HepG2 (cell line): Measurements from ENCODE around the gene YY1AP1. TPM values are rescaled to one million over a fixed set of nuclear protein-coding genes. Genes with fewer than 3 reads are reported as not detected.
"Not testable (repeated sequence)": the region's sequence is repeated elsewhere in the genome, so short reads cannot be mapped to it uniquely, and the experiment has no call there.

Experiments
- ATAC-seq: fragments of 200-7000 bp; cut with Tn5 transposase; 3 replicates; pipeline ENCODE4 v1.9.1; 2020; ENCODE audit warnings: mild to moderate bottlenecking, moderate library complexity
- BruUV-seq: library from RNA; stranded (reverse); fragments of 400-500 nt; replicated peaks from 2 replicates; lab custom pipeline; 2021; lab: Mats Ljungman, UMichigan
- CTCF ChIA-PET: fragments of 300-600 bp; formaldehyde crosslinking; extraction: SDS; loops from one replicate; lab custom pipeline; 2021; ENCODE audit warnings: low total read pairs, inconsistent platforms, low intra/inter-chr PET ratio; lab: Yijun Ruan, JAX
- POLR2A ChIA-PET: fragments of 350-600 bp; sonication (Branson Sonifier 250); formaldehyde crosslinking; loops from one replicate; lab custom pipeline; 2020; ENCODE audit warnings: antibody characterized with exemption, inconsistent platforms; lab: Yijun Ruan, JAX
- DNase-seq: peaks from one replicate; pipeline ENCODE4 v3.0.0-alpha.2; 2015; ENCODE audit warnings: low spot score
- FAIRE-seq: peaks from 3 replicates; lab custom pipeline; 2011; peaks lifted over from hg19 to GRCh38; lab: Jason Lieb, UNC
- H2AFZ ChIP-seq: one replicate; pipeline ENCODE4 v1.6.1; 2011; ENCODE audit warnings: low read length, inconsistent platforms
- H3K27ac ChIP-seq: fragments of 300-600 bp; 3 replicates; pipeline ENCODE4 v1.8.0; 2011; ENCODE audit warnings: mixed run types, mild to moderate bottlenecking, mixed read lengths, low read length, inconsistent platforms; ENCODE audit not compliant: insufficient read depth; ENCODE audit errors: extremely low read length
- H3K27me3 ChIP-seq, 2 experiments: fragments of 200-600 bp in 1 of 2; 2 replicates in 1 of 2; 3 replicates in 1 of 2; pipeline versions ENCODE4 v1.6.0 to v1.8.0; 2011; ENCODE audit warnings: low read length in 2 of 2, mild to moderate bottlenecking in 2 of 2, moderate library complexity in 2 of 2, inconsistent platforms in 1 of 2; ENCODE audit not compliant: insufficient read depth in 2 of 2, control insufficient read depth in 1 of 2
- H3K36me3 ChIP-seq, 2 experiments: fragments of 200-600 bp in 1 of 2; replicated peaks in 1 of 2; 2 replicates in 1 of 2; 3 replicates in 1 of 2; pipeline versions ENCODE4 v1.5.1 to v1.8.0; 2011; ENCODE audit warnings: low read length in 2 of 2, inconsistent platforms in 1 of 2; ENCODE audit not compliant: insufficient read depth in 2 of 2, control insufficient read depth in 1 of 2
- H3K4me1 ChIP-seq: 2 replicates; pipeline ENCODE4 v1.5.1; 2012; ENCODE audit warnings: low read length, inconsistent platforms; ENCODE audit not compliant: insufficient read depth
- H3K4me2 ChIP-seq: 2 replicates; pipeline ENCODE4 v1.6.0; 2011; ENCODE audit warnings: low read depth, low read length, inconsistent platforms
- H3K4me3 ChIP-seq, 3 experiments: fragments of 200-600 bp in 1 of 3; sonication (generic), shearing (Covaris generic) in 1 of 3; replicated peaks in 1 of 3; 2 replicates each; pipeline ENCODE4 v1.5.1; 2011 to 2016; ENCODE audit warnings: low read length in 3 of 3, inconsistent platforms in 2 of 3, low read depth in 2 of 3, mild to moderate bottlenecking in 2 of 3, control low read depth in 1 of 3, mixed read lengths in 1 of 3; ENCODE audit not compliant: insufficient read depth in 1 of 3
- H3K79me2 ChIP-seq: one replicate; pipeline ENCODE4 v1.6.1; 2011; ENCODE audit warnings: low read length, inconsistent platforms; ENCODE audit not compliant: insufficient read depth
- H3K9ac ChIP-seq: 2 replicates; pipeline ENCODE4 v1.6.0; 2011; ENCODE audit warnings: mild to moderate bottlenecking, low read depth, low read length, inconsistent platforms; ENCODE audit not compliant: insufficient read depth
- H3K9me3 ChIP-seq: 2 replicates; pipeline ENCODE4 v1.5.1; 2012; ENCODE audit warnings: mild to moderate bottlenecking, low read length
- H4K20me1 ChIP-seq: 2 replicates; pipeline ENCODE4 v1.6.0; 2011; ENCODE audit warnings: inconsistent platforms, mild to moderate bottlenecking, low read length, moderate library complexity; ENCODE audit not compliant: insufficient read depth
- WGBS: methylation state at CpG from one replicate; pipeline ENCODE4 v1.1.6; 2017; ENCODE audit warnings: low lambda C conversion rate; 5-methylcytosine and 5-hydroxymethylcytosine counted together
- in situ Hi-C: cut with HindIII; loops from 2 replicates; pipeline ENCODE4 v1.10.0; 2017; ENCODE audit warnings: low pct_unique_long_range_greater_than_20kb; ENCODE audit not compliant: extremely low pct_ligation_motif_present
- intact Hi-C: fragments of 100-400 bp; cut with micrococcal nuclease; formaldehyde crosslinking; loops from one replicate; pipeline ENCODE4 v1.10.0; 2022; ENCODE audit not compliant: unreplicated experiment
- polyA plus RNA-seq, 8 experiments: library from polyadenylated mRNA; depleted of rRNA in 3 of 8; stranded (reverse) in 7 of 8; unstranded in 1 of 8; fragments of >200 nt; fragmentation: Illumina TruSeq in 4 of 8; extraction: Trizol in 4 of 8; gene quantifications; 2 replicates each; pipeline versions ENCODE4 v1.2.1 to v1.2.3, GENCODE V29; 2011 to 2016; ENCODE audit warnings: low read depth in 4 of 8, missing spikeins in 1 of 8, mixed read lengths in 1 of 8; ENCODE audit not compliant: insufficient read depth in 1 of 8
- total RNA-seq, 5 experiments: library from RNA; depleted of rRNA; stranded (reverse); fragments of >200 nt; fragmentation: Illumina TruSeq; extraction: Trizol; gene quantifications; 2 replicates each; pipeline ENCODE4 v1.2.3, GENCODE V29; 2016; ENCODE audit warnings: low read depth in 1 of 5
- TF ChIP-seq, protein P1 (sequence below): sonication (generic); formaldehyde crosslinking; IDR thresholded peaks from 2 replicates; pipeline ENCODE4 v1.5.0; 2020; ENCODE audit warnings: mild to moderate bottlenecking, missing genetic modification reagents
- TF ChIP-seq, protein P2 (sequence below): sonication (generic); formaldehyde crosslinking; IDR thresholded peaks from 2 replicates; pipeline ENCODE4 v1.8.0; 2022; ENCODE audit warnings: mild to moderate bottlenecking, missing genetic modification reagents

Gene YY1AP1
- total and polyA plus RNA-seq, 2 of the 13 experiments (the other 11 are each of a cell fraction or from before 2014, with no cell fraction given), result 28.5 to 69.4 TPM

DNA sequence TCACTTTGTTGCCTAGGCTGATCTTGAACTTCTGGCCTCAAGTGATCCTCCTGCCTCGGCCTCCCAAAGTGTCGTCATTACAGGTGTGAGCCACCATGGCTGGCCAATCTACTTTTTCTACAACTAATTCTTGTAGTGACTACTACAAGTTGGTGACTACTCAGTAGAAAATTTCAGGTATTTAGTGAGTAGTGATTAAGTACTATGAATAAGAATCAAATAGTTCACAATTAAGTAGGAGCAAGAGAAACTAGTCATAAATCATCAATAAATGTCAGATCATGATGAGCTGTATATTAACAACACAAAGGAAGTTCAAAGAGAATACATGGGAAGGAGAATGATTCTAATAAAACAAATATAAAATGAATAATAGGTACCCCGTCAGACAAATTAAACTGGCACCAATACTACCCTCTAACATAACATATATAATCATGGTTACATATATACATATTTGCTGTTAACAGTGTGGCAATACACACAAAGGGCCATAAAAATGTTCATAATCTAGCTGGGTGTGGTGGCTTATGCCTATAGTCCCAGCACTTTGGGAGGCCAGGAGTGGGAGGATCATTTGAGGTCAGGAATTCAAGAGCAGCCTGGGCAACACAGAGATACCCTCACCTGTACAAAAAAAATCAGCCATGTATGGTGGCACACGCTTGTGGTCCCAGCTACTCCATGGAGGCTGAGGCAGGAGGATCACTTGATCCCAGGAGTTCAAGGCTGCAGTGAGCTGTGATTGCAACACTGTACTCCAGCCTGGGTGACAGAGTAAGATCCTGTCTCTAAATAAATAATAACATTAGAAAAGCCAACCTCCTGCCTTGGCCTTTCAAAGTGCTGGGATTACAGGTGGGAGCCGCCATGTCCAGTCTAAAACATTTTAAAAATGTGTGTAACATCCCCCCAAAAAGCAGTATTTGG, 19.1 kb downstream of the YY1AP1 start:
- in situ Hi-C loops, result no loop called here
- H2AFZ ChIP-seq, result no peak overlapping the region
- no TSS peak for BruUV-seq
- no peak overlapping the region for H3K4me2 ChIP-seq
- 96% methylated on average over 5 of the region's 5 CpGs for WGBS
- H3K9me3 ChIP-seq, result no peaks in the 10 kb centered on the region
- FAIRE-seq (no peak), DNase-seq (no peak), ATAC-seq (no peak)
- no peaks in the 10 kb centered on the region for H3K27me3 ChIP-seq
- no peaks in the 10 kb centered on the region for H3K4me1 ChIP-seq
- H3K4me3 ChIP-seq, result no peak overlapping the region
- H3K27ac ChIP-seq, result no peak overlapping the region
- no peaks in the 10 kb centered on the region for H3K79me2 ChIP-seq
- H3K36me3 ChIP-seq, result peaks cover 25 to 72% of the 10 kb centered on the region in 2 experiments
- intact Hi-C loops, result no loop called here
- H3K9ac ChIP-seq, result no peak overlapping the region
- POLR2A ChIA-PET, result no interaction called here
- CTCF ChIA-PET, result no interaction called here
- no peaks in the 10 kb centered on the region for H4K20me1 ChIP-seq
- TF ChIP-seq, protein P1, sequence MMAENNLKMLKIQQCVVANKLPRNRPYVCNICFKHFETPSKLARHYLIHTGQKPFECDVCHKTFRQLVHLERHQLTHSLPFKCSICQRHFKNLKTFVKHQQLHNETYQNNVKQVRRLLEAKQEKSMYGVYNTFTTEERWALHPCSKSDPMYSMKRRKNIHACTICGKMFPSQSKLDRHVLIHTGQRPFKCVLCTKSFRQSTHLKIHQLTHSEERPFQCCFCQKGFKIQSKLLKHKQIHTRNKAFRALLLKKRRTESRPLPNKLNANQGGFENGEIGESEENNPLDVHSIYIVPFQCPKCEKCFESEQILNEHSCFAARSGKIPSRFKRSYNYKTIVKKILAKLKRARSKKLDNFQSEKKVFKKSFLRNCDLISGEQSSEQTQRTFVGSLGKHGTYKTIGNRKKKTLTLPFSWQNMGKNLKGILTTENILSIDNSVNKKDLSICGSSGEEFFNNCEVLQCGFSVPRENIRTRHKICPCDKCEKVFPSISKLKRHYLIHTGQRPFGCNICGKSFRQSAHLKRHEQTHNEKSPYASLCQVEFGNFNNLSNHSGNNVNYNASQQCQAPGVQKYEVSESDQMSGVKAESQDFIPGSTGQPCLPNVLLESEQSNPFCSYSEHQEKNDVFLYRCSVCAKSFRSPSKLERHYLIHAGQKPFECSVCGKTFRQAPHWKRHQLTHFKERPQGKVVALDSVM (CRISPR knock-in tag), result peak; percentile 89
- TF ChIP-seq, protein P2, sequence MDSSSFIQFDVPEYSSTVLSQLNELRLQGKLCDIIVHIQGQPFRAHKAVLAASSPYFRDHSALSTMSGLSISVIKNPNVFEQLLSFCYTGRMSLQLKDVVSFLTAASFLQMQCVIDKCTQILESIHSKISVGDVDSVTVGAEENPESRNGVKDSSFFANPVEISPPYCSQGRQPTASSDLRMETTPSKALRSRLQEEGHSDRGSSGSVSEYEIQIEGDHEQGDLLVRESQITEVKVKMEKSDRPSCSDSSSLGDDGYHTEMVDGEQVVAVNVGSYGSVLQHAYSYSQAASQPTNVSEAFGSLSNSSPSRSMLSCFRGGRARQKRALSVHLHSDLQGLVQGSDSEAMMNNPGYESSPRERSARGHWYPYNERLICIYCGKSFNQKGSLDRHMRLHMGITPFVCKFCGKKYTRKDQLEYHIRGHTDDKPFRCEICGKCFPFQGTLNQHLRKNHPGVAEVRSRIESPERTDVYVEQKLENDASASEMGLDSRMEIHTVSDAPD (CRISPR knock-in tag), result no peak
- TF ChIP-seq, all 625 proteins: peak for 1

DNA sequence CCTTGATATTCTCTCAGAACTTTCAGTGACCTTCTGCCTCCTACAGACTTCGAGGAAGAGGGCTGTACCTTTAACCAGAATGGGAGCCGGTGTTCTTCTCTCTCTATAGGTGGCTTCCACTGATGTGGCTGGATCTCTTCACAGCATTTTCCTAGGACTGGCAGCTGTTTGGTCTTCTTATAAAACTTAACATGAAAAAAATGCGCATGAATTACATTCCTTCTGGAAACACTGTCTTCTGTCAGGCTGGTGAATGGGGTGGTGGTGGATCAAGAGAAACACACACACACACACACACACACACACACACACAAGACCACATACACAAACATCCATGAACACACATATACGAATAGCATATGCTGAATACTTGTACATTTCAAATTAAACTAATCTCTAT, 27.3 kb downstream of the YY1AP1 start:
- WGBS, result 100% methylated on average over 3 of the region's 4 CpGs
- H3K4me2 ChIP-seq, H3K27me3 ChIP-seq, BruUV-seq, H3K9ac ChIP-seq, intact Hi-C loops, POLR2A ChIA-PET, ATAC-seq, H3K4me1 ChIP-seq, in situ Hi-C loops, H3K79me2 ChIP-seq, H3K4me3 ChIP-seq, H3K27ac ChIP-seq, H4K20me1 ChIP-seq, CTCF ChIA-PET, H2AFZ ChIP-seq, H3K9me3 ChIP-seq, DNase-seq, FAIRE-seq: not testable (repeated sequence)
- peaks cover 11 to 42% of the 10 kb centered on the region in 2 experiments for H3K36me3 ChIP-seq
